Measurements from ENCODE around the gene HDAC2.
"Not testable (repeated sequence)": the region's sequence is repeated elsewhere in the genome, so short reads cannot be mapped to it uniquely, and the experiment has no call there.

Gene HDAC2

GRCh38 chr6:114000069-114000468 lies 29.1 kb upstream of the HDAC2 start:
- no peak for DNase-seq
- H3K4me1 ChIP-seq (ENCODE audit: control insufficient read depth, insufficient read depth, low read length, poor library complexity, severe bottlenecking): no peaks in the 10 kb centered on the region
- no peak overlapping the region for H3K27ac ChIP-seq (ENCODE audit: insufficient read depth, low read length, poor library complexity, severe bottlenecking)
- H3K36me3 ChIP-seq (ENCODE audit: control insufficient read depth, insufficient read depth, low read length): no peaks in the 10 kb centered on the region
- H3K9me3 ChIP-seq (ENCODE audit: control insufficient read depth, low read length): no peaks in the 10 kb centered on the region
- H3K27me3 ChIP-seq (replicated peaks; ENCODE audit: control insufficient read depth, insufficient read depth, low read length, poor library complexity, severe bottlenecking): no peaks in the 10 kb centered on the region
- no peak overlapping the region for H3K4me3 ChIP-seq (ENCODE audit: insufficient read depth, low read depth, low read length, poor library complexity, severe bottlenecking)

DNA sequence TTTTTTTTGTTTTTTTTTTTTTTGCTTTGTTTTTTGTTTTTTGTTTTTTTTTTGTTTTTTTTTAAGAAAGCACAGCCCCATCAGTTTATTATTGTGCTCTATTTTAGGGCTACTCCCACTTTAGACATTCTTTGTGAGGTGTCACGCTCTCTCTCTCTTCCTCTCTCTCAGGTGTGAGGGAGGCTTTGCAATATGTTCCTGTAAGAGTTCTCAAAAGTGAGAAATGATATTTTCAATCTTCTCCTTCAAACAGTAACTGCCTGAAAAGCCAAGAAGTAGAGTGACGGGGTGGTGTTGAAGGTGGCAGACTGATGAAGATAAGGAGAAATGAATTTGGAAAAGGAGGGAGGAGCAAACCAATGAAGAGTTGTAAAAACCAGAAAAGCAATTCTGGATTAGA lies 28.3 kb upstream of the HDAC2 start:
- H3K27me3 ChIP-seq (replicated peaks; ENCODE audit: control insufficient read depth, insufficient read depth, low read length, poor library complexity, severe bottlenecking): no peaks in the 10 kb centered on the region
- H3K27ac ChIP-seq (ENCODE audit: insufficient read depth, low read length, poor library complexity, severe bottlenecking): no peak overlapping the region
- no peak overlapping the region for H3K4me3 ChIP-seq (ENCODE audit: insufficient read depth, low read depth, low read length, poor library complexity, severe bottlenecking)

DNA sequence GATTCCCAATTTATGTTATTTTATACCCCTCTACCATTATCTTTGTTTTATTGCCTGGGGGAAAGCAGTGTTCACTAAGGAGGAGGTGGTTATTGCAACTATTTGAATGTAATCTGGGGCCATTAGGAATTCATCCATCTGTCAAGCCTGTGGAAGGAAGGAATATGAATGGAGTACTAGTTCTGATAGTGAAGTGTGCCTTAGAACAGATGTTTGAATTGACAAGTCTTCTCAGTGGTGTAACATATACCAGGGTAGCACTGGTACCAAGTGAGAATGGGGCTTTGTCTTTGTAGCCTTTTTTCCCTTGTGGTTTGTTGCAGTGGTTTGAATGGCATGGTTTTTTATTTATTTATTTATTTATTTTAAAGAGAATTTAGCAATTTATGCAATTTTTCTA lies 27.9 kb upstream of the HDAC2 start:
- no peak overlapping the region for H3K27ac ChIP-seq (ENCODE audit: insufficient read depth, low read length, poor library complexity, severe bottlenecking)
- H3K4me1 ChIP-seq (ENCODE audit: control insufficient read depth, insufficient read depth, low read length, poor library complexity, severe bottlenecking): no peaks in the 10 kb centered on the region
- no peaks in the 10 kb centered on the region for H3K27me3 ChIP-seq (replicated peaks; ENCODE audit: control insufficient read depth, insufficient read depth, low read length, poor library complexity, severe bottlenecking)
- DNase-seq: no peak
- H3K9me3 ChIP-seq (ENCODE audit: control insufficient read depth, low read length): no peaks in the 10 kb centered on the region
- no peaks in the 10 kb centered on the region for H3K36me3 ChIP-seq (ENCODE audit: control insufficient read depth, insufficient read depth, low read length)
- no peak overlapping the region for H3K4me3 ChIP-seq (ENCODE audit: insufficient read depth, low read depth, low read length, poor library complexity, severe bottlenecking)

More for the DNA sequence above, 28.3 kb upstream of the HDAC2 start:
- H3K4me1 ChIP-seq (ENCODE audit: control insufficient read depth, insufficient read depth, low read length, poor library complexity, severe bottlenecking): no peaks in the 10 kb centered on the region
- H3K36me3 ChIP-seq (ENCODE audit: control insufficient read depth, insufficient read depth, low read length): no peaks in the 10 kb centered on the region
- no peaks in the 10 kb centered on the region for H3K9me3 ChIP-seq (ENCODE audit: control insufficient read depth, low read length)
- no peak for DNase-seq

DNA sequence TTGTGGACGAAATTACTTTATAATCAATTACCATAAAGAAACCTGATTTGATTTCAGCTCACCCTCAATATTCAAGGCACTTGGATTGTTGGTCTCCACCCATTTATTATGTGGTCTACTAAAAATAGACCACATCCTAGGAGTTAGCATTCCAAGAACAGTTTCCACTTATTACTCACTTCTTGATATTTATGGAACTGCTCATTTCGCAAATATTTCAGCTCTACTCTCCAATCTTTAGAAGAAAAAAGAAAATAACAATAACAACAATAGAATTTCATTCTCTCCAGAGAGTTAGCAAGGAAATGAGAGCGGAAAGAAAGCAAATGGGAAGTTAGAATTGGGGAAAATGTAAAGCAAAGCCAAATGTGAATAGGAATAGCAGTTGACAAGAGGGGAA lies 26.2 kb upstream of the HDAC2 start:
- H3K4me1 ChIP-seq (ENCODE audit: control insufficient read depth, insufficient read depth, low read length, poor library complexity, severe bottlenecking): no peaks in the 10 kb centered on the region
- no peaks in the 10 kb centered on the region for H3K9me3 ChIP-seq (ENCODE audit: control insufficient read depth, low read length)
- no peak overlapping the region for H3K4me3 ChIP-seq (ENCODE audit: insufficient read depth, low read depth, low read length, poor library complexity, severe bottlenecking)
- no peaks in the 10 kb centered on the region for H3K27me3 ChIP-seq (replicated peaks; ENCODE audit: control insufficient read depth, insufficient read depth, low read length, poor library complexity, severe bottlenecking)
- DNase-seq: no peak
- H3K36me3 ChIP-seq (ENCODE audit: control insufficient read depth, insufficient read depth, low read length): no peaks in the 10 kb centered on the region
- no peak overlapping the region for H3K27ac ChIP-seq (ENCODE audit: insufficient read depth, low read length, poor library complexity, severe bottlenecking)

GRCh38 chr6:113995634-113996033 lies 24.7 kb upstream of the HDAC2 start:
- DNase-seq: no peak
- Histone ChIP-seq H3K9me3 (ENCODE audit: control insufficient read depth, low read length) (no peaks in the 10 kb centered on the region), H3K4me1 (ENCODE audit: control insufficient read depth, insufficient read depth, low read length, poor library complexity, severe bottlenecking) (no peaks in the 10 kb centered on the region), H3K4me3 (ENCODE audit: insufficient read depth, low read depth, low read length, poor library complexity, severe bottlenecking) (no peak overlapping the region), H3K36me3 (ENCODE audit: control insufficient read depth, insufficient read depth, low read length) (no peaks in the 10 kb centered on the region), H3K27ac (ENCODE audit: insufficient read depth, low read length, poor library complexity, severe bottlenecking) (no peak overlapping the region), H3K27me3 (replicated peaks; ENCODE audit: control insufficient read depth, insufficient read depth, low read length, poor library complexity, severe bottlenecking) (no peaks in the 10 kb centered on the region)

DNA sequence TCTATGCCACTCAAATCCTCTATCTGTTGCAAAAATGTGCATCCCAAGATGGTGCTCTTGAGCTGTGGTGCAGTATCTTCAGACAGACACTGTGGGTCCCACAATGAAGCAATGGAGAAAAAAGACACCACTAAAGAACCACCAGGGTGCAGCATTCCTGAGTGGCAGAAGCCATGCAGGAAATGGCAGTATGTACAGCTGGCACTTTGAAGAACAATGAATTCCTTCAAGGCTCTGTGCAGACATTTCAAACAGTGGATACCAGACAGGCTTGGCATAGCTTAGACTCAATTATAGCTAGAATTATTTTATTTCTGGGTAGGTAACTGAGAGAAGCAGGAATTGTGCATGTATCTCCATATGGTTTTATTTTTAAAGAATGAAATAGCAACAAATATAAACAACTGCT lies 24.0 kb upstream of the HDAC2 start:
- no peak for DNase-seq
- Histone ChIP-seq H3K36me3 (ENCODE audit: control insufficient read depth, insufficient read depth, low read length) (no peaks in the 10 kb centered on the region), H3K27ac (ENCODE audit: insufficient read depth, low read length, poor library complexity, severe bottlenecking) (no peak overlapping the region), H3K4me1 (ENCODE audit: control insufficient read depth, insufficient read depth, low read length, poor library complexity, severe bottlenecking) (no peaks in the 10 kb centered on the region), H3K9me3 (ENCODE audit: control insufficient read depth, low read length) (no peaks in the 10 kb centered on the region), H3K4me3 (ENCODE audit: insufficient read depth, low read depth, low read length, poor library complexity, severe bottlenecking) (no peak overlapping the region), H3K27me3 (replicated peaks; ENCODE audit: control insufficient read depth, insufficient read depth, low read length, poor library complexity, severe bottlenecking) (no peaks in the 10 kb centered on the region)

DNA sequence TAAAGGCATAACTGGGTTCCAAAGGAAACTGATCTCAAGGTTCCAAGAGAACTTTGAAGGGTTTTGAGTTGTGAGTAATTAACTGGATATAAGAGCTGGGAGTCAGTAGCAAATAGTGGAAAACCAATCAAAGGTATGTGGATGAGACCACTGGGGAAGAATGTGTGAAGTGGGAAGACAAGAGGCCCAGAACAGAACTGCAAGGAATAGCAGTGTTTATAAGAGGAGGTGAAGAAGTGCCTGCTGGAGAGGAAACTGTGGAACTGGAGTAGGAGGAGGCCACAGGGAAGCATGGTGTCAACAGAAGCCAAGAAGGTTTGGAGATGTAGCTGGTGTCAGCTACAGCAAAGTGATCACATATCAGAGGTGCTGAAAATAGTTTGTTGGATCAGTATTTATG lies 18.7 kb upstream of the HDAC2 start:
- H3K4me3 ChIP-seq (ENCODE audit: insufficient read depth, low read depth, low read length, poor library complexity, severe bottlenecking): no peak overlapping the region
- no peaks in the 10 kb centered on the region for H3K4me1 ChIP-seq (ENCODE audit: control insufficient read depth, insufficient read depth, low read length, poor library complexity, severe bottlenecking)
- no peaks in the 10 kb centered on the region for H3K27me3 ChIP-seq (replicated peaks; ENCODE audit: control insufficient read depth, insufficient read depth, low read length, poor library complexity, severe bottlenecking)
- no peak for DNase-seq
- H3K9me3 ChIP-seq (ENCODE audit: control insufficient read depth, low read length): no peaks in the 10 kb centered on the region
- H3K36me3 ChIP-seq (ENCODE audit: control insufficient read depth, insufficient read depth, low read length): no peaks in the 10 kb centered on the region
- H3K27ac ChIP-seq (ENCODE audit: insufficient read depth, low read length, poor library complexity, severe bottlenecking): no peak overlapping the region

GRCh38 chr6:113982675-113983074 lies 11.7 kb upstream of the HDAC2 start:
- H3K27ac ChIP-seq (ENCODE audit: insufficient read depth, low read length, poor library complexity, severe bottlenecking); H3K4me3 ChIP-seq (ENCODE audit: insufficient read depth, low read depth, low read length, poor library complexity, severe bottlenecking); H3K27me3 ChIP-seq (replicated peaks; ENCODE audit: control insufficient read depth, insufficient read depth, low read length, poor library complexity, severe bottlenecking); H3K36me3 ChIP-seq (ENCODE audit: control insufficient read depth, insufficient read depth, low read length); DNase-seq; H3K9me3 ChIP-seq (ENCODE audit: control insufficient read depth, low read length); H3K4me1 ChIP-seq (ENCODE audit: control insufficient read depth, insufficient read depth, low read length, poor library complexity, severe bottlenecking): not testable (repeated sequence)

GRCh38 chr6:113982055-113982550 lies 11.2 kb upstream of the HDAC2 start:
- Histone ChIP-seq H3K27me3 (replicated peaks; ENCODE audit: control insufficient read depth, insufficient read depth, low read length, poor library complexity, severe bottlenecking) (no peaks in the 10 kb centered on the region), H3K9me3 (ENCODE audit: control insufficient read depth, low read length) (no peaks in the 10 kb centered on the region), H3K27ac (ENCODE audit: insufficient read depth, low read length, poor library complexity, severe bottlenecking) (no peak overlapping the region), H3K36me3 (ENCODE audit: control insufficient read depth, insufficient read depth, low read length) (no peaks in the 10 kb centered on the region), H3K4me1 (ENCODE audit: control insufficient read depth, insufficient read depth, low read length, poor library complexity, severe bottlenecking) (no peaks in the 10 kb centered on the region), H3K4me3 (ENCODE audit: insufficient read depth, low read depth, low read length, poor library complexity, severe bottlenecking) (no peak overlapping the region)
- DNase-seq: no peak

DNA sequence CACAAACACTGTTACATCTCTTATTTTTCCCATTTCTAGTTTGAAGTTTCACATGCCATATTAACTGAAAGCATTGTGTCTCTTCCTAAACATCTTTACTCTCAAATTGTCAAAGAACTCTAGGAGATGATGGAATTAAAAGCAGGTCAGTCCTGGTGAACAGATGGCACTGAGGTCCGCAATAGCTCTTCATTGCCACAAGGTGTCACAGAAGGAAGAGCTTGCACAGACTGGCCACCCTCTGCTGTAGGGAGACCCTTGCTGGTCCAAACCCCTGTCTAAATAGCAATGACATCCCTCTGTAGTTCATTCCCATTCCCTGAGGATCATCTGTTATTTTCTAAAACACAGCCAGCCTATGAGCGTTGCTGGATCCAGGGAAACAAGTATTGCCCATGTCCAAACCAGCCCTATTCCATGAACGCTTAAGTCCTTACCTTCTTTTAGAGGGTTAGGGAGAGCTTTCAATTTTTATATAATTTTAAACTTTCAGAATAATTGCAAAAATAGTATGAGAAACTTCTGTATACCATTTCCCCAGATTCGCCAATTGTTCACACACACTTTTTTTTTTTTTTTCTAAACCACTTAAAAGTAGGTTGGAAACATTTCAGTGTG lies 10.1 kb upstream of the HDAC2 start:
- DNase-seq: no peak
- Histone ChIP-seq H3K4me1 (ENCODE audit: control insufficient read depth, insufficient read depth, low read length, poor library complexity, severe bottlenecking) (no peaks in the 10 kb centered on the region), H3K36me3 (ENCODE audit: control insufficient read depth, insufficient read depth, low read length) (no peaks in the 10 kb centered on the region), H3K9me3 (ENCODE audit: control insufficient read depth, low read length) (no peaks in the 10 kb centered on the region), H3K27ac (ENCODE audit: insufficient read depth, low read length, poor library complexity, severe bottlenecking) (no peak overlapping the region), H3K27me3 (replicated peaks; ENCODE audit: control insufficient read depth, insufficient read depth, low read length, poor library complexity, severe bottlenecking) (no peaks in the 10 kb centered on the region), H3K4me3 (ENCODE audit: insufficient read depth, low read depth, low read length, poor library complexity, severe bottlenecking) (no peak overlapping the region)

Data from effector memory CD4-positive, alpha-beta T cell (primary cell).